Measurements from ENCODE around the gene EDEM2. TPM values are rescaled to one million over a fixed set of nuclear protein-coding genes. Genes with fewer than 3 reads are reported as not detected.
A peak's percentile ranks its signal among the peaks of the same experiment; 100 is the strongest.
"Not testable (repeated sequence)": the region's sequence is repeated elsewhere in the genome, so short reads cannot be mapped to it uniquely, and the experiment has no call there.

Gene EDEM2
- total and polyA plus RNA-seq, 2 of the 13 experiments (the other 11 are each of a cell fraction or from before 2014, with no cell fraction given) = 33.1 to 46.9 TPM

GRCh38 chr20:35190556-35190955, 43.4 kb upstream of the EDEM2 start (continued):
- TF ChIP-seq ZBTB49 (CRISPR knock-in tag; IDR thresholded peaks at IDR 0.05; ENCODE audit: borderline replicate concordance) (no peak), ZSCAN30 (CRISPR knock-in tag; IDR thresholded peaks at IDR 0.05) (no peak), REPIN1 (CRISPR knock-in tag; IDR thresholded peaks at IDR 0.05; ENCODE audit: borderline replicate concordance, low read depth) (no peak), WIZ (CRISPR knock-in tag; IDR thresholded peaks at IDR 0.05) (no peak), ZNF484 (CRISPR knock-in tag; IDR thresholded peaks at IDR 0.05; ENCODE audit: borderline replicate concordance, low read depth) (no peak), SSRP1 (CRISPR knock-in tag; IDR thresholded peaks at IDR 0.05) (no peak), CENPBD1 (CRISPR knock-in tag; IDR thresholded peaks at IDR 0.05; ENCODE audit: borderline replicate concordance, low read depth) (no peak)

GRCh38 chr20:35189223-35189622, 42.1 kb upstream of the EDEM2 start:
- DNase-seq (ENCODE audit: low spot score); ATAC-seq; in situ Hi-C loops (cut with HindIII; ENCODE audit: extremely low pct_ligation_motif_present, low pct_unique_long_range_greater_than_20kb); H3K9ac ChIP-seq (ENCODE audit: insufficient read depth, low read depth, low read length); H3K27ac ChIP-seq (ENCODE audit: extremely low read length, insufficient read depth, low read length); CTCF ChIA-PET (ENCODE audit: low intra/inter-chr PET ratio, low total read pairs); intact Hi-C loops (cut with micrococcal nuclease; ENCODE audit: unreplicated experiment); H4K20me1 ChIP-seq (ENCODE audit: insufficient read depth, low read length); H3K36me3 ChIP-seq (replicated peaks in 1 of 2; ENCODE audit: control insufficient read depth in 1 of 2, insufficient read depth in 2 of 2, low read length in 2 of 2); POLR2A ChIA-PET; BruUV-seq (replicated peaks); H3K4me3 ChIP-seq (replicated peaks in 1 of 3; ENCODE audit: insufficient read depth in 1 of 3, low read depth in 2 of 3, low read length in 3 of 3); FAIRE-seq; H2AFZ ChIP-seq (ENCODE audit: low read length); H3K9me3 ChIP-seq (ENCODE audit: low read length); H3K27me3 ChIP-seq (ENCODE audit: control insufficient read depth in 1 of 2, insufficient read depth in 2 of 2, low read length in 2 of 2); H3K79me2 ChIP-seq (ENCODE audit: insufficient read depth, low read length); TF ChIP-seq HNF1A (CRISPR knock-in tag; IDR thresholded peaks at IDR 0.05; ENCODE audit: borderline replicate concordance): not testable (repeated sequence)
- H3K4me1 ChIP-seq (ENCODE audit: insufficient read depth, low read length) = peaks cover 23% of the 10 kb centered on the region
- peak overlapping the region; percentile 15; the same call in 1 of the 2 replicates for H3K4me2 ChIP-seq (ENCODE audit: low read depth, low read length)
- WGBS (ENCODE audit: low lambda C conversion rate) = 5% methylated on average over 8 of the region's 8 CpGs
- TF ChIP-seq TBX2 (CRISPR knock-in tag; IDR thresholded peaks at IDR 0.05; ENCODE audit: borderline replicate concordance) (0 out of 2 replicates have a peak, but pooled peaks have one; percentile 15), ARID5B (CRISPR knock-in tag; IDR thresholded peaks at IDR 0.05) (peak; percentile 18; the same call in 1 of the 2 replicates), HNF1A (IDR thresholded peaks at IDR 0.05; ENCODE audit: low read depth) (peak; percentile 51; the same call in 1 of the 2 replicates), ZNF772 (CRISPR knock-in tag; IDR thresholded peaks at IDR 0.05) (0 out of 2 replicates have a peak, but pooled peaks have one; percentile 46)

All from HepG2 (cell line).